Measurements from ENCODE around the gene CREB3L2. TPM values are rescaled to one million over a fixed set of nuclear protein-coding genes. Genes with fewer than 3 reads are reported as not detected.

Gene CREB3L2
- total and polyA plus RNA-seq, 2 of the 8 experiments (the other 6 are each of a cell fraction or from before 2014, with no cell fraction given): 14.4 to 48.3 TPM

GRCh38 chr7:138030679-138031351 lies 28.9 kb upstream of the CREB3L2 start:
- H2AFZ ChIP-seq (ENCODE audit: low read length): no peak overlapping the region
- TF ChIP-seq ATF2 (IDR thresholded peaks at IDR 0.05; ENCODE audit: low read length) (no peak), SP1 (IDR thresholded peaks at IDR 0.05; ENCODE audit: low read depth, low read length) (no peak), POLR2AphosphoS5 (IDR thresholded peaks at IDR 0.05; ENCODE audit: low read depth, low read length) (no peak)
- DNase-seq (ENCODE audit: low read depth in 1 of 2, low spot score in 2 of 2) (no peak), FAIRE-seq (no peak)
- no peak overlapping the region for H3K9ac ChIP-seq (replicated peaks in 1 of 4; ENCODE audit: extremely low read depth in 1 of 4, low read depth in 3 of 4, low read length in 3 of 4)
- H3K4ac ChIP-seq (replicated peaks; ENCODE audit: insufficient read length, low read depth, low read length): no peak overlapping the region
- H4K5ac ChIP-seq (ENCODE audit: insufficient read length, low read depth, low read length): no peak overlapping the region
- H2BK20ac ChIP-seq (ENCODE audit: low read length): peak overlapping the region; percentile 66; the same call in 1 of the 2 replicates
- no peak overlapping the region for H3K4me2 ChIP-seq (ENCODE audit: insufficient read depth in 1 of 2, low read depth in 2 of 2, low read length in 2 of 2)
- H3K79me2 ChIP-seq (ENCODE audit: control insufficient read depth in 1 of 2, insufficient read depth in 2 of 2, low read length in 2 of 2): no peaks in the 10 kb centered on the region
- CTCF ChIA-PET (ENCODE audit: partially characterized antibody): interaction anchor here (0.6 to 1.6 kb wide), 3 partner anchors 14 to 1054 kb away, joined by 3 to 5 read pairs (median 3); no protein-coding TSS in a partner anchor
- no peak overlapping the region for H2AK5ac ChIP-seq (ENCODE audit: low read depth, low read length)
- H4K20me1 ChIP-seq (replicated peaks in 1 of 2; ENCODE audit: control insufficient read depth in 1 of 2, insufficient read depth in 2 of 2, low read length in 2 of 2): no peaks in the 10 kb centered on the region
- H4K8ac ChIP-seq (ENCODE audit: extremely low read depth, insufficient read depth, low read length): no peak overlapping the region
- H3K9me3 ChIP-seq (ENCODE audit: insufficient read depth in 2 of 2, low read depth in 1 of 2, low read length in 1 of 2): peaks cover 10 to 11% of the 10 kb centered on the region in 2 experiments; a peak in 3 of 4 replicates
- no peak overlapping the region for H2BK120ac ChIP-seq (replicated peaks; ENCODE audit: low read depth, low read length)
- H3K18ac ChIP-seq (ENCODE audit: extremely low read depth, low read length): no peak overlapping the region; the same call in 1 of the 2 replicates
- no peak overlapping the region for H3K23ac ChIP-seq (ENCODE audit: insufficient read length)
- H2BK5ac ChIP-seq (ENCODE audit: low read depth, low read length): no peak overlapping the region
- H4K91ac ChIP-seq (replicated peaks; ENCODE audit: insufficient read length, low read length): no peak overlapping the region
- H3K4me3 ChIP-seq (ENCODE audit: extremely low read depth in 1 of 4, insufficient read depth in 2 of 4, low read depth in 3 of 4, low read length in 4 of 4): no peak overlapping the region
- no peaks in the 10 kb centered on the region for H3K23me2 ChIP-seq (ENCODE audit: low read depth, low read length)
- H3K14ac ChIP-seq (ENCODE audit: insufficient read length): no peak overlapping the region
- H3K56ac ChIP-seq (replicated peaks; ENCODE audit: insufficient read length, low read depth, low read length): no peak overlapping the region
- no peaks in the 10 kb centered on the region for H3K36me3 ChIP-seq (ENCODE audit: control insufficient read depth in 2 of 4, insufficient read depth in 4 of 4, low read length in 3 of 4)
- H3K27me3 ChIP-seq (replicated peaks in 1 of 4; ENCODE audit: control insufficient read depth in 3 of 4, extremely low read depth in 1 of 4, insufficient read depth in 3 of 4, low read length in 3 of 4): no peaks in the 10 kb centered on the region
- POLR2A ChIA-PET (ENCODE audit: partially characterized antibody): interaction anchor here (0.6 kb wide), 1 partner anchor 276 kb away, joined by 4 read pairs; no protein-coding TSS in a partner anchor
- peaks cover 2 to 12% (median 7%) of the 10 kb centered on the region in 4 experiments; a peak in 6 of 7 replicates for H3K4me1 ChIP-seq (replicated peaks in 1 of 4; ENCODE audit: control insufficient read depth in 3 of 4, insufficient read depth in 4 of 4, low read length in 3 of 4)
- H2BK15ac ChIP-seq (ENCODE audit: low read length): no peak overlapping the region
- no peak overlapping the region for H3K27ac ChIP-seq (ENCODE audit: low read depth, low read length)
- peak overlapping the region; percentile 44; the same call in 1 of the 2 replicates for H2BK12ac ChIP-seq (ENCODE audit: low read depth, low read length)
- WGBS, 2 experiments (ENCODE audit: extremely low coverage in 1 of 2, insufficient coverage in 1 of 2, insufficient read length in 1 of 2, insufficient replicate concordance in 2 of 2, low coverage in 1 of 2, low lambda C conversion rate in 2 of 2, missing lambda C conversion rate in 1 of 2): 91% methylated on average over 7 of the region's 7 CpGs; no CpG with 5 or more reads in 1 of the 2 experiments
- no peaks in the 10 kb centered on the region for H3K79me1 ChIP-seq (ENCODE audit: low read depth, low read length)
